HL-60 (cell line): ENCODE measurements around the gene AKAP3.

ENCODE experiments used
- POLR2AphosphoS5 ChIP-seq: IDR thresholded peaks from 2 replicates; pipeline ENCODE4 v1.6.1; 2012; ENCODE audit warnings: low read depth
- REST ChIP-seq: IDR thresholded peaks from 2 replicates; pipeline ENCODE4 v1.6.1; 2012; ENCODE audit warnings: low read depth; ENCODE audit not compliant: insufficient replicate concordance
- TF ChIP-seq, protein P1 (sequence below): IDR thresholded peaks from one replicate; pipeline ENCODE4 v1.5.1; 2011; ENCODE audit warnings: low read length, control low read depth, inconsistent platforms; ENCODE audit not compliant: insufficient read depth

- TF ChIP-seq REST (no peak), POLR2AphosphoS5 (no peak)
- TF ChIP-seq, protein P1, sequence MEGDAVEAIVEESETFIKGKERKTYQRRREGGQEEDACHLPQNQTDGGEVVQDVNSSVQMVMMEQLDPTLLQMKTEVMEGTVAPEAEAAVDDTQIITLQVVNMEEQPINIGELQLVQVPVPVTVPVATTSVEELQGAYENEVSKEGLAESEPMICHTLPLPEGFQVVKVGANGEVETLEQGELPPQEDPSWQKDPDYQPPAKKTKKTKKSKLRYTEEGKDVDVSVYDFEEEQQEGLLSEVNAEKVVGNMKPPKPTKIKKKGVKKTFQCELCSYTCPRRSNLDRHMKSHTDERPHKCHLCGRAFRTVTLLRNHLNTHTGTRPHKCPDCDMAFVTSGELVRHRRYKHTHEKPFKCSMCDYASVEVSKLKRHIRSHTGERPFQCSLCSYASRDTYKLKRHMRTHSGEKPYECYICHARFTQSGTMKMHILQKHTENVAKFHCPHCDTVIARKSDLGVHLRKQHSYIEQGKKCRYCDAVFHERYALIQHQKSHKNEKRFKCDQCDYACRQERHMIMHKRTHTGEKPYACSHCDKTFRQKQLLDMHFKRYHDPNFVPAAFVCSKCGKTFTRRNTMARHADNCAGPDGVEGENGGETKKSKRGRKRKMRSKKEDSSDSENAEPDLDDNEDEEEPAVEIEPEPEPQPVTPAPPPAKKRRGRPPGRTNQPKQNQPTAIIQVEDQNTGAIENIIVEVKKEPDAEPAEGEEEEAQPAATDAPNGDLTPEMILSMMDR, result no peak
Measured at GRCh38 chr12:4591180-4591687, 57.6 kb downstream of the AKAP3 start.
